Left lung (tissue), 10 donors: ENCODE measurements around the gene FAM20C. TPM values are rescaled to one million over a fixed set of nuclear protein-coding genes. Genes with fewer than 3 reads are reported as not detected.

Experiments used
- ATAC-seq: fragments of 200-7000 bp; cut with Tn5 transposase; one replicate; pipeline ENCODE4 v1.9.1; 2020; ENCODE audit warnings: moderate library complexity
- DNase-seq, 4 donors: peaks; one replicate each; pipeline ENCODE4 v3.0.0-alpha.2; 2013 to 2020
- H3K27ac ChIP-seq, 2 donors: fragments of 200-600 bp; sonication (generic) in 1 of 2; one replicate each; pipeline versions ENCODE4 v1.5.0 to v1.8.0; 2020 to 2021
- H3K27me3 ChIP-seq, 2 donors: fragments of 200-600 bp; sonication (generic) in 1 of 2; one replicate each; pipeline versions ENCODE4 v1.5.0 to v1.8.0; 2020 to 2021
- H3K36me3 ChIP-seq, 2 donors: fragments of 200-600 bp; sonication (generic) in 1 of 2; one replicate each; pipeline versions ENCODE4 v1.5.0 to v1.8.0; 2020 to 2021
- H3K4me1 ChIP-seq, 2 donors: fragments of 200-600 bp; one replicate each; pipeline ENCODE4 v1.8.0; 2021
- H3K4me3 ChIP-seq, 2 donors: fragments of 200-600 bp; sonication (generic) in 1 of 2; one replicate each; pipeline versions ENCODE4 v1.5.0 to v1.8.0; 2020 to 2021; ENCODE audit warnings: mild to moderate bottlenecking in 1 of 2
- H3K9me3 ChIP-seq, 2 donors: fragments of 200-600 bp; sonication (generic) in 1 of 2; one replicate each; pipeline versions ENCODE4 v1.5.0 to v1.8.0; 2020 to 2021
- CTCF ChIP-seq, 2 donors: fragments of 200-600 bp; sonication (generic) in 1 of 2; IDR thresholded peaks; one replicate each; pipeline versions ENCODE4 v1.5.0 to v1.8.0; 2021; ENCODE audit warnings: antibody characterized with exemption in 2 of 2
- intact Hi-C, 2 donors: fragments of 100-400 bp; cut with DNase I; formaldehyde crosslinking; loops; one replicate each; pipeline versions ENCODE4 v1.11.2 to v1.14.2; 2022
- polyA plus RNA-seq, 6 donors: library from polyadenylated mRNA; unstranded; fragments of 120-200 nt; gene quantifications; one replicate each; pipeline ENCODE4 v1.2.1, GENCODE V29; 2013; ENCODE audit not compliant: insufficient read length in 6 of 6
- total RNA-seq, 2 donors: library from RNA; stranded (reverse); fragmentation: NEBNext Ultra II Directional; extraction: Animal tissue kit (Norgen Biotek cat#: 25700); gene quantifications; one replicate each; pipeline ENCODE4 v1.2.1, GENCODE V29; 2021
- donor health status: DM: no; HTN: yes; CAD: no.
- donor health status: DM: no; HTN: no; CAD: no.

FAM20C gene
- total and polyA plus RNA-seq, 8 donors: 21.2 to 75.5 (median 31.8) TPM

DNA sequence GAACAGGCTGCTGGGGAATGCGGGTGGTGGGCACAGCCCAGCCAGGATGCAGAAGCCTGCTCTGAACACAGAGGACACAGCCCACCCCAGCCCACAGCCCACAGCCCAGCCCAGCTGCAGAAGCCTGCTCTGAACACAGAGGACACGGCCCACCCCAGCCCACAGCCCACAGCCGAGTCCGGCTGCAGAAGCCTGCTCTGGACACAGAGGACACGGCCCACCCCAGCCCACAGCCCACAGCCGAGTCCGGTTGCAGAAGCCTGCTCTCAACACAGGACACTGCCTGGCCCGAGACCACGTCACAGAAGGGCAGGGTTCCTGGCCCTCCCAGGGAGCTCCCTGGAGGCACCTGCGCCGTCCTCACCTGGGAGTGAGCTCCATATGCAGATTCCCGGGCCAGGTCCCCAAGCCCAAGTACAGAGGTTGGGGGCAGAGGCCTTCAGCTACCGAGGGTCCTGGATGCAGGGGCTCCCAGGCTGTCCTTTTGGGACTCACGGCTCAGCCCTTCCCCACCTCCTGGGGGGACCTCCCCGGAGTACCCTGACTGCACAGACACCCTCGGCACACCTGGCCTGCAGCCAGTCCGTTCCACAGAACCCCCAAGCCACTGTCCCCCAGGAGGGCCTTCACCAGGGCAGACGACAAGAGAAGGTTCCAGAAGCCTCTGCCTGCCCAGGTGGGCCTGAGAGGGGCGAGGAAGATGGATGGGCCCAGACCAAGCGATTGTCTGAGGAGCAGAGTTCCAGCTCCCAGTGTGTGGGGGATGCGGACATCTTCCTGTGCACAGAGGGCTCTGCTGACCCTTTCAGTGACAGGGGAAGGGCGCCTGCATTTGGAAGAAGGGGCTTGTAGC lies 73.9 kb downstream of the FAM20C start:
- intact Hi-C loops: no loop called here
- H3K4me3 ChIP-seq: no peak overlapping the region
- peaks cover 0 to 5% of the 10 kb centered on the region in 2 donors for H3K36me3 ChIP-seq
- H3K4me1 ChIP-seq: no peaks in the 10 kb centered on the region
- peak in 1 of 4 donors; percentile 73 for DNase-seq
- no peak overlapping the region for H3K27ac ChIP-seq
- H3K9me3 ChIP-seq: peaks cover 0 to 12% of the 10 kb centered on the region in 2 donors
- TF ChIP-seq CTCF (IDR thresholded peaks at IDR 0.05): no peak
- H3K27me3 ChIP-seq: no peaks in the 10 kb centered on the region
- ATAC-seq: no peak

- Histone ChIP-seq H3K27ac (no peak overlapping the region), H3K9me3 (peaks cover 0 to 7% of the 10 kb centered on the region in 2 donors), H3K27me3 (no peaks in the 10 kb centered on the region), H3K36me3 (no peaks in the 10 kb centered on the region), H3K4me1 (no peaks in the 10 kb centered on the region), H3K4me3 (no peak overlapping the region)
- TF ChIP-seq CTCF (IDR thresholded peaks at IDR 0.05): peak in 1 of 2 donors; percentile 10
- DNase-seq (peak in 1 of 4 donors; percentile 79), ATAC-seq (peak; percentile 8)
- intact Hi-C loops: no loop called here
Measured at GRCh38 chr7:266851-267840, 74.8 kb downstream of the FAM20C start.

DNA sequence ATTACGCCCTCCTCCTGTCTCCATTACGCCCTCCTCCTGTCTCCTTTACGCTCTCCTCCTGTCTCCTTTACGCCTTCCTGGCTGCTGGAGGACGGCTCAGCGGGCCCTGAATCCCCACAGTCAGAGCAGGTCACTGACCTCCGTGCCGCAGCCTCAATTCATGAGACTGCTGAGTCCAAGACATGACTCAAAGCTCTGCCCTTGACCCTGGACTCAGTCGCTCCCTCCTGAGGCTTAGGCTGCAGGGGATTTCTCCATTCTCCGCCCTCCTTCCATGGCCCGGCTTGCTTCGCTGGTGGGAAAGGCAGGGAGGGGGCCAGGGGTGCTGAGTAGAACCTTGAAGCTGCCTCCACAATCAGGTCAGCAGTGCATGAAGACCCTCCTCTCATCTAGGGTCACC lies 76.6 kb downstream of the FAM20C start:
- no peak for TF ChIP-seq CTCF (IDR thresholded peaks at IDR 0.05)
- no peaks in the 10 kb centered on the region for H3K36me3 ChIP-seq
- intact Hi-C loops: no loop called here
- ATAC-seq (no peak), DNase-seq (peak in 1 of 4 donors; percentile 33)
- peaks cover 0 to 16% of the 10 kb centered on the region in 2 donors for H3K9me3 ChIP-seq
- H3K27me3 ChIP-seq: no peaks in the 10 kb centered on the region
- no peaks in the 10 kb centered on the region for H3K4me1 ChIP-seq
- no peak overlapping the region for H3K27ac ChIP-seq
- no peak overlapping the region for H3K4me3 ChIP-seq

- Histone ChIP-seq H3K27ac (no peak overlapping the region), H3K27me3 (no peaks in the 10 kb centered on the region), H3K4me1 (no peaks in the 10 kb centered on the region), H3K9me3 (peaks cover 0 to 19% of the 10 kb centered on the region in 2 donors), H3K4me3 (no peak overlapping the region), H3K36me3 (no peaks in the 10 kb centered on the region)
- ATAC-seq: no peak
- TF ChIP-seq CTCF (IDR thresholded peaks at IDR 0.05): no peak
- peak in 1 of 4 donors; percentile 23 for DNase-seq
- intact Hi-C loops: no loop called here
Measured at GRCh38 chr7:269721-270120, 77.3 kb downstream of the FAM20C start.
